Activated T-cell treated with anti-CD3 and anti-CD28 coated beads for 48 hours (primary cell): Measurements from ENCODE around the gene HIBADH.

Source experiments
- DNase-seq: peaks from one replicate; pipeline ENCODE4 v3.0.0-alpha.2; 2020; ENCODE audit warnings: low read depth

The HIBADH gene

DNA sequence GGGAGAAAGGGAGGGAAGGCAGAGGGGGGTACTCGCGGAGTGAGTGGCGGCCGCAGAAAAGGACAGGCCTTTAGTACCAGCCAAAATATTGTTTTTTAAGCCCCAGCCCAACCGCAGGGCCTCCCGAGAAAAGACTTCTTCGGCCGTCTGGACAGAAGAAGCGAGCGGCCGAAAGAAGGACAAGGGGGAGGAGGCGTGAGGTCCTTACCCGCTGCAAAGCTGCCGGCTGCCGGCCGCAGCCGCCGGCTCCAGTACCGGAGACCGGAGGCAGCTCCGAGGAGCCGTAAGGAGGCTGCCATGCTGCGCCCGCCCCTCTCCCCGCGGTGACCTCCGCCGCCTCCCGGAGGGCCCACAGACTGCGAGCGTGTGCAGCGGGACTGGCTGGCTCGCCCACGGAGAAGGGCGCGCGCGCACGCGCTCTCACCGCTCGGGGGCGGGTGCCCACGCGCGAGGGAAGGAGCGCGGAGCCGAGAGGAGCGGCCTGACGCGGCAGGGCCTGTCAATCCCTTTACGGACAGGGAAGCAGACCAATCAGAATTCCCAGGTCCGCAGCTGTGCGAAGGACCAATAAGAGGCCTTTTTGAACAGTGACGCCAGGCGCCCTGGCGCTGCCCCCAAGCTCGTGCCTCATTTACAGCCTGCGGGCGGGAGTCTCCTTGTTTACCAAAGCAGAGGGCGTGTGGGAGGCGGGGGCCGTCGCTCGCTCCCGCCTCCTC lies at the start of gene HIBADH:
TSS of gene HIBADH (minus strand) at position 394 of the 716 bp plus-strand sequence. CDS start at position 299, 95 bp downstream.
- peak; percentile 91 for DNase-seq

DNA sequence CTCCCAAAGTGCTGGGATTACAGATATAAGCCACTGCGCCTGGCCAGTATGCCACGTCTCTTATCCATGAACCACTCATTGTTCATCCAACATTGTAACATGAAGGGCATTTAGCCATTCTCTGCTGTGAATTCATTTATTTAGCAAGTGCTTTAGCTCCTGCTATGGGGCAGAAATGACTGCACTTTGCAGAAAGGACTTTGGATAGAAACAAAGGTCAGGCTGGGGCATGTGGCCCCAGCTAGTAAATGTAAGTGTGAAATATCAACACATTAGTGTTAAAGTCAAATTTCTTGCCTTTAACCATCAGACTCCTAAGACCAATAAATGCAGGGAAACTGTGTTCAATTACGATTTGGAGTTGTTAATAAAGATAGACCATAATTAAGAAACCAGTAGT lies 49.5 kb upstream of the HIBADH start:
- DNase-seq = no peak

DNA sequence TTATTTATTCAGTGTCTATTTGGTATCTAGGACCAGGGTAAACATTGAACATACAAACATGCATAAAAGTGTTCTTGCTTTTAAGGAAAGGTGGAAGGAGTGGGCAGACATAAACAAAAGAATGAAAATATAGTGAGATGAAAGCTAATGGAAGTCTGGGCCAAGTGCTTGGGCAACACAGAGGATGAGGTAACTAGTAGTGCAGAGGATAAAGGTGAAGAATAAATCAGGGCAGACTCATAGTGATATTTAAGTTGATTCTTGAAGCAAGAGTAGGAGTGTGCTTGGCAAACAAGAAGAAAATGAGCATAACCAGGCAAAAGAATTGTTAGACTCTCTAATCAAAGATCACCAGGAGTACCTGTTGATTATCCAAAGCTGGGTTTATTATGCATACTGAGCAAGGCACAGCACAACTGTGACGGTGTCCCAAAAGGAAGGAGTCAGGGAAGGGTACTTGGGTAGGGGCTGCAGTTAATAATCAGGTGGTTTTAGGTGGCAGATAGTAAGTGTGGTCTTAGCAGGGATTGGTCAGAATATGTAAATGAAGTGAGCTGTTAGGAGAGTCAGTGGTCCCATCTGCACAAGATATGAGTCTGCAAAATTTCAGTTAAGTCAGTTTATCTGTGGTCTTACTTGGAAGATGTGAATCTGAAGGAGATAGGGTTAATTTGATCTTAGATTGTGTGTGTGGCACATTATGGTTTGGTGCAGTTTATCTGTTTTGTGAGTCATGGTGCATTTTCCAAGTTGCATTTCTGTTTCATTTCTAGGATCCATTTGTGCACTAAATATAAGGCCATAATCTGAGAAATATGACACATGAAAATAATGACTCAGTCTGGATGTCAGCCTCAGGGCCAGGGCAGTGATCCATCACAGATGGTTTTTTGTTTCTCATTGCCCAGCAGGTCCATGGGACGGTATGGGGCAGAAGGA lies 46.7 kb upstream of the HIBADH start:
- no peak for DNase-seq

DNA sequence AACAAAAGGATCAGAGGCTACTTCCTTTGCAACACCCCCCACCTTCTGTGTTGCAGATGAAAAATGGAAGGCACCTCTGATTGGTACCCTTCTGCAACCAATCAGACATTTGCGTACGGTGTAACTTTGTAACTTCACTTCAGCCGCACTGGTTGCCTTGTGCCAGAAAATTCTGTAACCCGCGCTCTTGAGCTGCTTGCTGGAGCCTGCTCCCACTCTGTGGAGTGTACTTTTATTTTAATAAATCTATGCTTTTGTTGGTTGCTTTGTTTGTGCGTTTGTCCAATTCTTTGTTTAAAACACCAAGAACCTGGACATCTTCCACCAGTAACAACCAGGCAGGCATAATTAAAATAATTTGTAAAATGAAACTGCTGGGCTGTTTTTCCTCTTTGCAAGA lies 45.8 kb upstream of the HIBADH start:
- DNase-seq = no peak

DNA sequence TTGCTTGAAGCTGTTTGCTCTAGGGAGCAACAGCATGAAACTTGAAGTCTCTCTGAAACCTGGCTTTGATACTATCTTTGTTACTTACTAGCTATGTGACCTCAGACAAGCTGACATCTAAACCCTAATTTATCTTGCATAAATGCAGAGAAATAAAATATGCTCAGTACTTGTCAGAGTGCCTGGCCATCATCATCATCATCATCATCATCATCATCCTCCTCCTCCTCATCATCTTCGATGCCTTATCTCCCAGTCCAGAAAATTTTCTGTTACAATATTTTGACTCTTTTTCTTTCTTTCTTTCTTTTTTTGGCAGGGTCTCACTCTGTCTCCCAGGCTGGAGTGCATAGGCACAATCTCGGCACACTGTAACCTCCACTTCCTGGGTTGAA lies 42.5 kb upstream of the HIBADH start:
- no peak for DNase-seq

DNA sequence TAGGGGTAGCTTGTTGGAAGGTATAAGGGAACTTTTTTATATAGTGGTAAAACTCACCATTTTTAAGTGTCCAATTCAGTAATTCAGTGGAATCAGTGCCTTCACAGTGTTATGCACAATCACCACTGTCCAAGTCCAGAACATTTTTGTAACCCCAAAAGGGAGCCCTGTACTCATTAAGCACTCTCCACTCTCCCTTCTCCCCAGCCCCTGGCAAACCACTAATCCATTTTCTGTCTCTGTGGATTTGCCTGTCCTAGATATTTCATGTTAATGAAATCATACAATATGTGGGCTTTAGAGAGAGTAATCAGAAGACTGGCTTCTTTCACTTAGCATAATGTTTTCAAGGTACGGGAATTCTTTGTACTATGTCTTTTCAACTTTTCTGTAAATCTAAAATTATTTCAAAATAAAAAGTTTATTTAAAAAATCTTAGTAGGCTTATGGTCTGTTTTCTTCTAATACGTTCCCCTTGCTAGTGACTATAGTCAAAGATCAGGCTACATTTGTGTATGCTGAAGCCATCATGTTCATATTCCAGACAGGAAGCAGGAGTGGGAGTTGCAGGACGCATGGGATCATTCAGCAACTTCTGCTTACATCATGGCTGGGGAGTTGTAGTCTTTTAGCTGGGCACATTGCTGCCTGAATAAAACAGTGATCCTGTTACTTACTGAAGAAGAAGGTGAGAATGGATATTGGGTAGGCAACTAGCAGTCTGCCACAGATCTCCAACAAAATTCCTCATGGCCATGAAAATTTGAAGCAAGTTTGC lies 41.9 kb upstream of the HIBADH start:
- no peak for DNase-seq

DNA sequence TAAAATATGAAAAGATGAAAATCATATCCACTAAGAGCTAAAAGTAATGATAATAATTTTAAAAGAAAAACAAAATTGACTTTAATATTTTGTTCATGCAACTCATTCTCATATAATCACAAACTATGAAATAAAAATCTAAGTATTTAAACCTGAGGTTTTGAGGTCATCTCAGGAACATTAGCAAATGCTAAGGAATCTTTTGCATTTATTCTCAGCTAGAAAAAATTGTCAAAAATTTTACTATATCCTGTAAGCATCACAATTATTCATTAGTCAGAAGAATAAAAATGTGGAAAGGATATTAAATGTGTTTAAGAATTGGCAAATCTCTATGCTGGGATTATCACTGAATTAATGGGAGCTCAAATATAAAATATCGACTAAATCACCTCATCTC lies 40.5 kb upstream of the HIBADH start:
- DNase-seq = no peak

DNA sequence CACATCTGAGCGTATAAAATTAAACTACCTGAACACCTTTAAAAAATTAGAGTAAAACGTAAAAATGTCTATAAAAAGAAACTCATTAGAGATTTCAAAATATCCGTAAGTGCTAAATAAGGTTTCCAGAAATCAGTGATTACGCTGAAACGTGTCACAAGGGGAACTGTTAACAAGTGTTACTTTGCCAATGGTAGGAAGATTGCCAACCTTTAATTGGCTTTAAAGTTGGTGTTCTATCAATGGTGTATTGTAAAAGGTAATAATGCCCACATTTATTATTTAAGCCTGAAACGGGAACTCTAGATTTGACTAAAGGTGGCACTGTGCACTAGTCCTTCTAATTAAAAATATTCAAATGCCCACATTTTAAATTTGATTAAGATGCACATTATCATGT lies 37.8 kb upstream of the HIBADH start:
- no peak for DNase-seq

DNA sequence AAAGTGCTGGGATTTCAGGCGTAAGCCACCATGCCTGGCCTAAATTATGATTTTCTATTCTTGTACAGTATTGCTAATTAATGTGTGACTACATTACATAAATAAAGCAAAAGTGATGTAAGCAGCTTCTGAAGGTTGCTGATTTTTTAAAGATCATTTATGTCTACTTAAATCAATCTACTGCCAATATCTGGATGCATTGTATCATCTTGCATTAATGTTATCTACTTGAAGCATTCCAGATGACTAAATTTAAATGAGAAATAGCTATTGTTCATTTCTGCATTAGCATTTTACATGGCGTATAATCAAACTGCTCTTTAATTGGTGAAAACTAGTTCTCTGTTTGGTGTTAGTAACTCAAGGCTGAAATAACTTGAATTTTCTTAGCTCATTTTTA lies 37.1 kb upstream of the HIBADH start:
- DNase-seq = no peak

DNA sequence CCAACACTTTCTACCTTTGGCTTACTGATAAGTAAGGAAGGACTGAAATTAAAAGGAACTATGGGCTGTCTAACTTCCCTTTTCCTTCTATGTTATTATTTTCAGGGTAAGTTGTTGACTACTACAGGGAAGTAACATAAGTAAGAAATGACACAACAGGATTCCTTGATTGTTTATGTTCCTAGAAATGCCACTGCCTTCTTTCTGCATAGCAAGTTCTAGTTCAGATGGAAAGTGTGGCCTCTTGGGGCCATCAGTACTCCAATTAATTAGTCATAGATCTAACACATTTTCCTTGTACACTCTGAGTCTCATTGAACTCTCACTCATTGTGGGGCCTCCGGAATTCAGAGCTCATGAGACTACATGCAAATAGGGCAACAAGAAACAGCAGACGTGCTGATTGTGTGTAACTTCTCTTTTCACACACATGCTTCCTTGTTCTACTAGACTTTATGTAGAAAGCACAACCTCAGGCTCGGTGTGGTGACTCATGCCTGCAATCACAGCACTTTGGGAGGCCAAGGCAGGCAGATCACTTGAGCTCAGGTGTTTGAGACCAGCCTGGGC lies 35.3 kb upstream of the HIBADH start:
- no peak for DNase-seq

DNA sequence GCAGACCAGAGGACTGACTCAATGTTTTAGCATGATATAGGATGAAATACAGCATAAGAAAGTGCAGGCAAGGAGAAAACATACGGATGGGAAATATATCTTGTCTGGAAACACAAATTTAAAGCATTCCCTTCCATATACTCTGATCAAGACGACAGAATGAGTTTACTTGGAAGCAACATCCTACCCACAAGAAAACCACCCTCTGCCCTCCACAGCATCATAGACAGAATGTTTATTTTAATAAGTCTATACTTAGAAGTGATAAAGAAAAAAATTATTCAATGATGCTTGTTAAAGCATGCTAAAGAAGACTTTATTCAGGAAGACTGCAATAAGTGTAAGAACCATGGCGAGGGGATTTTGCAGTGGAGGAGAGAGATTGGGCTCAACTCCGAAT lies 32.4 kb upstream of the HIBADH start:
- DNase-seq = no peak

DNA sequence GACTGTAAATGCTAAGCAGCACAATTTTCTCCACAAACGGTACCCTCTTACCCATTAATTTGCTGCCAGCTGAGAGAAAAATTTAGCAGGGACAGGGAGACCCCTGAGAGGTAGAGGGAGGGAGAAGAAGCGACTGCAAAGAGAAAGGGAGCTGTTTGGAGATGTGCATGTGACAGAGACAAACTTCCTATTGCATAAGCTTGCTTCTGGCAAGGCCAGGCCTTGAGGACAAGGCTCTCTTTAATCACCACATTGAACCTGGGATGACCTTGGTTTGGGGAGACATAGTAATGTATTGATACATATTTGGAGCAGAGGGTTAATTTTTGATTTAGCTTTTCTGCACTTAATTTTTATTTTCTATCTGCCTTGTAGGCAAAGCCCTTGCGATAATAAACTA lies 31.1 kb upstream of the HIBADH start:
- DNase-seq = no peak

DNA sequence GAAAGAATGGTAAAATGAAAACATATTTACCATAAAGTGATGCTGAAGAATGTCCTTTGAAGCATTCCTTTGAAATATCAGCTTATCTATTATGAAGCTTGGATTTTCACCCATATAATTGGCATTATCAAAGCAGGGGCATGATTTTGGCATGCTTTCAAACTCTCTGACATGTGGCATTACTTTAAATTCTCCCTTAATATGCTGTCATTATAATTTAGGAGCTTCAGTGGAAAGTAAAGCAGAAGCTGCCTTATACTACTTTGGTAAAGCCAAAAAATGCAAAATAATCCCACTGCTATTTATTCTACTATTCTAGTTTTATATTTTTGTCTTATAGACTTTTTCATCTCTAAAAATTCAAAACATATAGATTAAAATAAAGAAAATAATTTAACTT lies 28.0 kb upstream of the HIBADH start:
- no peak for DNase-seq

DNA sequence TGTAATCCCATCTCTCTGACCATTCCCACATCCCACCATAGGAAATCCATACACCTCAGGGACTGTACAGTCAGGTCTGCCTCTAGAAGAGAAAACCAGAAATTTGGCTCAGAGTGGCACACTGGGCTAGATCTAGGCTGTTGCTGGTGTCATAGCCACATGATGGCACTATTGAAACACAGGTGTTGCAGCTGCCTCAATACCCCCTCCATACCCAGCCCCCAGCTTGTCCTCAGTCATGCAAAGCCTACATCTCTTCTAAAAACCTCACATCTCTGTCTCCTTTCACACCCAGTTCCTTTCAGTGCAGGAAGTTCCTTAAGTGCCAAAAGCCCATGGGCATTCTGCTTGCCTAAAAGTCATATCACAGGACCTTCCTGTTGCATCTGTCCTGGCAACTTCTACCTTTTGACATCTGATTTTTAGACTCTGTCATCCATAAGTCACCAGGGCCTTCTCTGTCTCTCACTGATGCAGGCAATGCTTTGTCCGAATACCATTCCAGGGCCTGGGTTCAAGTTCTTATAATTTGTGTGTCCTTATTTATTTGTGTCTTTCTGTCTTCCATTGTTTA lies 27.0 kb upstream of the HIBADH start:
- no peak for DNase-seq

DNA sequence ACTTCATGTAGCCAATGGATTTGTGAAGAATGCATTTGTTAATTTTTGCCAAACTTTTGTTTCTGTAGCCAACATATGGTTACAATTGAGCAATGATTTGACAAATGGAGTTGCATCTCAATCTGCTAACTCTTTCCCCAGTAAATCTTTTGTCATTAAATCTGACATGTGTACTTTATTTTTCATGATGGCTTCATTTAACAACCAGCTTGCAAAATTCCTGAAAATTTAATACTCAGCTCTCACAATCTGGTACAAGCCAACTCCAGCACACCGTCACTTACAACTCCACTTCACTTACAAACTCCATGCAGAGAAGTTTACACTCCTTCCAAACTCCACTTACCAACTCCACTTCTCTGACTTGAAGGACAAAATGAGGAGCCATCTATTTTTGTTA lies 26.5 kb upstream of the HIBADH start:
- DNase-seq = no peak

DNA sequence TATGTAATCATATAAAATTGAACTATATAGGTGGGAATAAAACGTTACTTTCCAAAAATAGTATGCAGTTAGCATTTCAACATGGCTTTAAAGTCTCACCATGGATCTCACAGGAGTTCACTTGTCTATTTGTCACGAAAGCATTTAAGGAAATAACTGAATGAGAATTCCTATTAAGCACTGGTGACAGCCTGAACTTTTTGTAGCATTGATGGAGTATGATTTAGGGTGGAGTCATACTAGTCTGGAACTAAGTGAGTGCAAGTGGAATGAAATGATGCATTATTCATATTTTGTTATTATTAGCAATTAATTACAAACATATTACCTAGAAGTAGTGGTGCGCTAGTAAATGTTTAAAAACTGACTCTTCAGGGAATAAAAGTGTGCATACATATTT lies 26.0 kb upstream of the HIBADH start:
- DNase-seq = no peak

DNA sequence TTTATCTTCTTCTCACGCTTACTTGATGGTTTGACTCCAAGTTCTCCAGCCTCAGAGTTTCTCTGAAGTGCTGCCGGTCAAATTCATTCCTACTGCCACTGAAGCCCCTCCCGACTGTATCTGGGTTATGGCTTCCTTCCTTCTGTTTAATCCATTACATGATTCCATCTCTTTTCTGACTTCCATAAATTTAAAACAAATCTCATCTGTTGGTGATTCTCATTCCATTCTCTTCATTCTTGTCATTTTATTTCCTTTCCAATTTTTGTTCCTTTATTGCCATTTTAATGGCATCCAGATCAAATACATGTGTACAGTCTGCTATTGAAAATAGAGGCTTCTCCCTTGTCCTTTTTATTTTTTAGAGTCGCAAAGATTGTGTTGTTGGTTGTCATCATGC lies 25.4 kb upstream of the HIBADH start:
- DNase-seq = no peak

DNA sequence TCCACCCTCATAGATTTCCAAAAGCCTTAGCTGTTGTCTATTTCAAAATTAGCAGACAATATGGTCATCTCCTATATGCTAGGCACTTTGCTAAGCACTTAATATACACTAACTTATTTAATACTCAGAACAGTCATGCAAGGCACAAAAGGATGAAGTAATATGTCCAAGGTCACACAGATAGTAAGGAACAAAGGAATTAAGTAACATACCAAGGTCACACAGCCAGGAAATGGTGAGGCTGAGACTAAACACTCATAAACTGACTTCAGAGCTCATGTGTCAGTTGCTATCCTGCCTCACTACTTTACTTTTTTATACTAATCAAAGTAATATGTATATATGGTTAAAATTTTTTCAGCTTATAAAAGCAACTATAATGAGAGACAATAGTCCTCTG lies 23.6 kb upstream of the HIBADH start:
- DNase-seq = no peak

DNA sequence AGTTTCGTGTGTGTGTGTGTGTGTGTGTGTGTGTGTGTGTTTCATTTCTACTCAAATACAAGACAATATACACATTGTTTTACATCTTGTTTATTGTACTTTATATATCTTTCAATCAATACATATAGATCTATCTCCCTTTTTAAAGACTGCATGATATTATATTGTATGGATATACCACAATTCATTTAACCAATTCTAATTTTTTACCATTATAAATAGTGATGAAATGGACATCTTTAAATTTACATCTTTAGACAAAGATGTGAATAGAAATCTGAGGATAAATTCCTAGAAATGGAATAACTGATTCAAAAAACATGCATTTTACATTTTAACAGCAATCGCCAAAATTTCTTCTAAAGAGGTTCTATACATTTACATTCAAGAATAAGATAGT lies 23.2 kb upstream of the HIBADH start:
- DNase-seq = no peak

DNA sequence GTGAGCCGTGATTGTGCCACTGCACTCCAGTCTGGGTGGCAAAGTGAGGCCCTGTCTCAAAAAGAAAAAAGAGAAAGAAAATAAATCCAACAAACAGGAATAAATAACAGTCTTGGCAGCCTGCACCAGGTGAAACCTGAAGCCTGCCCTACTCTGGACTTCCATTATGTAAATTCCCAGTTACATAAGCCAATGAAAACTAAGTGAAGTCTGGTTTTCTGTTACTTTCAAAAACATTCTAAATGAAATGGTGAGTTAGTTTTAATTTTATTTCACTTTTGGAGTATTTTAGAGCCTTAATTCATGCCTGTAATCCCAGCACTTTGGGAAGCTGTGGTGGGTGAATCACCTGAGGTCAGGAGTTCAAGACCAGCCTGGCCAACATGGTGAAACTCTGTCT lies 22.5 kb upstream of the HIBADH start:
- DNase-seq = no peak

DNA sequence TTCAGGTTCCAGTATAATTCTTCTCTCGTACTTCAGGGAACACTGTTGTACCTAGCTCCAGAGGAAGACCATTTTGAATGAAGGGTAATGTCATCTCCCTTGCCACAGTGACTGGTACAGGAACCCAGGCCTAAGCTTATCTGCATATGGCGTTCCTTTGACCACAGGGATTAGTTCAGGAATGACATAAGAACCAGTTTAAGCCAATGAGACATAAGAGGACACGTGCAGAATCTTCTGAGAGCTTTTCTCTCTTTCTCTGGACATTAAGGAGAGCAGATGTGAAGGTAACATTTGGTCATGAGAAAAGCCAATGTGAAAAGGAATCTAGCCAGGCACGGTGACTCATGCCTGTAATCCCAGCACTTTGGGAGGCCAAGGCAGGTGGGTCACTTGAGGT lies 21.8 kb upstream of the HIBADH start:
- DNase-seq = no peak

DNA sequence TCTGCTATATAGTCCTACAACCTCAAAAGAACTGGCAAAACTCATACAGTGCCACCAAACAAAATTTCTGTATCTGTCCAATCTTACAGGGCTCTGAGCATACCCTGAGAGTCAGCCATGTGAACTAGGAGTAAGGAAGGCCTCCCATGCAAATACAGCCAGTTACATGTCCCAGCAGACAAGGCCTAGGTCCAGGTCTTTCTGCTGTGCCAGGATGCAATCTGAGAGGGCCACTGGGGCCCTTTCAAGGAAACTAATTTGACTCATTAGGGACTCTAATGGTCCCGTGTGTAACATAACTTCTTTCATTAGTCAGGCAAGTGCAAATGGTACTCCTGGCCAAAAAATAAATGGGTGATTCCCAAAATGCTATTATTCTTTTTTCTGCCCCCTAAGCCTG lies 17.9 kb upstream of the HIBADH start:
- no peak for DNase-seq
